BLaER1 treated with 17β-estradiol and CSF1 and Interleukin-3, amounts not matched to agents 10 nM and 100 nM (cell line): ENCODE data around the gene CUL3.
"Not testable (repeated sequence)": the region's sequence is repeated elsewhere in the genome, so short reads cannot be mapped to it uniquely, and the experiment has no call there.

Experiments used
- H3K27ac ChIP-seq, 11 experiments: shearing (Covaris generic); formaldehyde crosslinking; 2 replicates each; pipeline ENCODE4 v1.8.1; 2022
- H3K27me3 ChIP-seq, 11 experiments: shearing (Covaris generic); formaldehyde crosslinking; 2 replicates each; pipeline ENCODE4 v1.8.1; 2022
- H3K36me3 ChIP-seq, 11 experiments: shearing (Covaris generic); formaldehyde crosslinking; 2 replicates each; pipeline ENCODE4 v1.8.1; 2022
- H3K4me1 ChIP-seq, 10 experiments: shearing (Covaris generic); formaldehyde crosslinking; 2 replicates each; pipeline ENCODE4 v1.8.1; 2022
- H3K4me2 ChIP-seq, 11 experiments: shearing (Covaris generic); formaldehyde crosslinking; 2 replicates each; pipeline ENCODE4 v1.8.1; 2022
- H3K4me3 ChIP-seq, 10 experiments: shearing (Covaris generic); formaldehyde crosslinking; 2 replicates each; pipeline ENCODE4 v1.8.1; 2022
- H3K9ac ChIP-seq, 11 experiments: shearing (Covaris generic); formaldehyde crosslinking; 2 replicates each; pipeline ENCODE4 v1.8.1; 2022
- H3K9me3 ChIP-seq, 11 experiments: shearing (Covaris generic); formaldehyde crosslinking; replicated peaks in 1 of 11; 2 replicates each; pipeline ENCODE4 v1.8.1; 2022
- H4K20me1 ChIP-seq, 11 experiments: shearing (Covaris generic); formaldehyde crosslinking; 2 replicates each; pipeline ENCODE4 v1.8.1; 2022
- Cebpa-rat ChIP-seq, 11 experiments: shearing (Covaris generic); IDR thresholded peaks; 2 replicates each; pipeline ENCODE4 v1.8.1; 2022

The CUL3 gene

GRCh38 chr2:224601923-224602322 is 16.8 kb upstream of the CUL3 start:
- Histone ChIP-seq H3K4me2 (no peak overlapping the region), H4K20me1 (no peaks in the 10 kb centered on the region), H3K9ac (no peak overlapping the region), H3K36me3 (peaks cover 0 to 4% (median 0%) of the 10 kb centered on the region in 11 experiments; a peak in 1 of 22 replicates), H3K27me3 (peaks cover 0 to 4% (median 0%) of the 10 kb centered on the region in 11 experiments; a peak in 1 of 22 replicates), H3K4me1 (peaks cover 0 to 6% (median 2%) of the 10 kb centered on the region in 10 experiments; a peak in 2 of 20 replicates), H3K27ac (no peak overlapping the region), H3K9me3 (peaks cover 10 to 20% (median 16%) of the 10 kb centered on the region in 11 experiments), H3K4me3 (no peak overlapping the region)
- no peak for TF ChIP-seq Cebpa-rat (IDR thresholded peaks at IDR 0.05)

GRCh38 chr2:224598678-224599077 is 13.5 kb upstream of the CUL3 start:
- no peaks in the 10 kb centered on the region for H4K20me1 ChIP-seq

GRCh38 chr2:224596289-224596688 is 11.1 kb upstream of the CUL3 start:
- no peak overlapping the region for H3K4me2 ChIP-seq
- no peaks in the 10 kb centered on the region for H3K36me3 ChIP-seq
- H3K27ac ChIP-seq = no peak overlapping the region
- no peak overlapping the region for H3K4me3 ChIP-seq
- H3K9ac ChIP-seq = no peak overlapping the region
- no peak for TF ChIP-seq Cebpa-rat (IDR thresholded peaks at IDR 0.05)
- H3K9me3 ChIP-seq = no peaks in the 10 kb centered on the region
- peaks cover 0 to 4% (median 2%) of the 10 kb centered on the region in 10 experiments; a peak in 12 of 20 replicates for H3K4me1 ChIP-seq
- no peaks in the 10 kb centered on the region for H3K27me3 ChIP-seq
- no peaks in the 10 kb centered on the region for H4K20me1 ChIP-seq

More at GRCh38 chr2:224598678-224599077, 13.5 kb upstream of the CUL3 start:
- TF ChIP-seq Cebpa-rat (IDR thresholded peaks at IDR 0.05) = no peak
- Histone ChIP-seq H3K27me3 (peaks cover 0 to 4% (median 0%) of the 10 kb centered on the region in 11 experiments; a peak in 1 of 22 replicates), H3K9me3 (peaks cover 4 to 10% (median 8%) of the 10 kb centered on the region in 11 experiments), H3K27ac (no peak overlapping the region), H3K9ac (no peak overlapping the region), H3K36me3 (peaks cover 0 to under 1% (median 0%) of the 10 kb centered on the region in 11 experiments; a peak in 1 of 22 replicates), H3K4me3 (no peak overlapping the region), H3K4me2 (no peak overlapping the region), H3K4me1 (peaks cover 0 to 6% (median 2%) of the 10 kb centered on the region in 10 experiments; a peak in 2 of 20 replicates)

GRCh38 chr2:224595518-224595917 is 10.4 kb upstream of the CUL3 start:
- H3K4me2 ChIP-seq = no peak overlapping the region
- TF ChIP-seq Cebpa-rat (IDR thresholded peaks at IDR 0.05) = no peak
- no peak overlapping the region for H3K9ac ChIP-seq
- H3K4me3 ChIP-seq = no peak overlapping the region
- no peak overlapping the region for H3K27ac ChIP-seq
- no peaks in the 10 kb centered on the region for H4K20me1 ChIP-seq
- peaks cover 0 to 10% (median 8%) of the 10 kb centered on the region in 10 experiments; a peak in 12 of 20 replicates for H3K4me1 ChIP-seq
- no peaks in the 10 kb centered on the region for H3K9me3 ChIP-seq
- no peaks in the 10 kb centered on the region for H3K36me3 ChIP-seq
- H3K27me3 ChIP-seq = no peaks in the 10 kb centered on the region

GRCh38 chr2:224594840-224595239 is 9.7 kb upstream of the CUL3 start:
- H3K4me3 ChIP-seq = no peak overlapping the region
- H3K27me3 ChIP-seq = no peaks in the 10 kb centered on the region
- no peak overlapping the region for H3K27ac ChIP-seq
- no peaks in the 10 kb centered on the region for H3K9me3 ChIP-seq
- no peaks in the 10 kb centered on the region for H4K20me1 ChIP-seq
- H3K36me3 ChIP-seq = no peaks in the 10 kb centered on the region
- no peak overlapping the region for H3K9ac ChIP-seq
- no peak overlapping the region for H3K4me2 ChIP-seq
- peaks cover 0 to 10% (median 8%) of the 10 kb centered on the region in 10 experiments; a peak in 12 of 20 replicates for H3K4me1 ChIP-seq
- TF ChIP-seq Cebpa-rat (IDR thresholded peaks at IDR 0.05) = no peak

GRCh38 chr2:224591220-224591619 is 6.1 kb upstream of the CUL3 start:
- no peak for TF ChIP-seq Cebpa-rat (IDR thresholded peaks at IDR 0.05)
- Histone ChIP-seq H3K27ac (peak overlapping the region in 4 of 11 experiments; percentile 12 to 38 (median 26); a peak in 1 of 22 replicates), H3K27me3 (no peaks in the 10 kb centered on the region), H3K4me3 (no peak overlapping the region), H3K4me1 (peaks cover 11 to 22% (median 18%) of the 10 kb centered on the region in 10 experiments), H3K4me2 (peak overlapping the region in 8 of 11 experiments; percentile 8 to 56 (median 40); a peak in 14 of 22 replicates), H3K36me3 (no peaks in the 10 kb centered on the region), H4K20me1 (no peaks in the 10 kb centered on the region), H3K9ac (no peak overlapping the region), H3K9me3 (no peaks in the 10 kb centered on the region)

GRCh38 chr2:224586127-224586695 is 1.0 kb upstream of the CUL3 start:
- peak overlapping the region; percentile 60 to 99 (median 68) for H3K4me3 ChIP-seq
- peaks cover 29 to 39% (median 35%) of the 10 kb centered on the region in 11 experiments for H4K20me1 ChIP-seq
- H3K27me3 ChIP-seq = no peaks in the 10 kb centered on the region
- H3K27ac ChIP-seq = peak overlapping the region in 10 of 11 experiments; percentile 39 to 90 (median 80); a peak in 21 of 22 replicates
- peak overlapping the region; percentile 67 to 88 (median 81) for H3K9ac ChIP-seq
- no peak for TF ChIP-seq Cebpa-rat (IDR thresholded peaks at IDR 0.05)
- peaks cover 9 to 24% (median 20%) of the 10 kb centered on the region in 11 experiments; a peak in 20 of 22 replicates for H3K36me3 ChIP-seq
- peaks cover 22 to 38% (median 35%) of the 10 kb centered on the region in 10 experiments for H3K4me1 ChIP-seq
- peaks cover 0 to 11% (median 6%) of the 10 kb centered on the region in 11 experiments; a peak in 9 of 22 replicates for H3K9me3 ChIP-seq
- peak overlapping the region; percentile 75 to 95 (median 89) for H3K4me2 ChIP-seq

- Histone ChIP-seq H3K9ac (peak overlapping the region; percentile 99 to 100 (median 100)), H3K27me3 (no peaks in the 10 kb centered on the region), H3K36me3 (peaks cover 9 to 35% (median 31%) of the 10 kb centered on the region in 11 experiments; a peak in 20 of 22 replicates), H3K4me2 (peak overlapping the region; percentile 66 to 96 (median 85); a peak in 20 of 22 replicates), H3K4me1 (peaks cover 30 to 46% (median 42%) of the 10 kb centered on the region in 10 experiments), H3K27ac (peak overlapping the region; percentile 99 to 100 (median 100)), H3K9me3 (peaks cover 0 to 14% (median 6%) of the 10 kb centered on the region in 11 experiments; a peak in 9 of 22 replicates), H4K20me1 (peaks cover 43 to 53% (median 49%) of the 10 kb centered on the region in 11 experiments), H3K4me3 (peak overlapping the region; percentile 87 to 100 (median 99))
- TF ChIP-seq Cebpa-rat (IDR thresholded peaks at IDR 0.05) = no peak
Measured at GRCh38 chr2:224584785-224585210, 365 bp downstream of the CUL3 start.

GRCh38 chr2:224584111-224584784 is 915 bp downstream of the CUL3 start:
- Histone ChIP-seq H3K9ac (peak overlapping the region; percentile 99 to 100 (median 100)), H3K4me1 (peaks cover 36 to 52% (median 47%) of the 10 kb centered on the region in 10 experiments), H3K27ac (peak overlapping the region; percentile 99 to 100 (median 100)), H3K36me3 (peaks cover 9 to 41% (median 31%) of the 10 kb centered on the region in 11 experiments; a peak in 20 of 22 replicates), H3K4me2 (peak overlapping the region; percentile 66 to 96 (median 85)), H3K4me3 (peak overlapping the region; percentile 87 to 100 (median 99)), H3K9me3 (peaks cover 0 to 14% (median 6%) of the 10 kb centered on the region in 11 experiments; a peak in 9 of 22 replicates), H3K27me3 (no peaks in the 10 kb centered on the region), H4K20me1 (peaks cover 48 to 58% (median 54%) of the 10 kb centered on the region in 11 experiments)
- TF ChIP-seq Cebpa-rat (IDR thresholded peaks at IDR 0.05) = no peak

- Histone ChIP-seq H3K9ac (peak overlapping the region; percentile 99 to 100 (median 100)), H4K20me1 (peaks cover 61 to 70% (median 67%) of the 10 kb centered on the region in 11 experiments), H3K36me3 (peaks cover 9 to 44% (median 32%) of the 10 kb centered on the region in 11 experiments; a peak in 20 of 22 replicates), H3K4me1 (peaks cover 37 to 62% (median 49%) of the 10 kb centered on the region in 10 experiments), H3K27ac (peak overlapping the region in 3 of 11 experiments; percentile 99 to 100 (median 100); a peak in 2 of 22 replicates), H3K4me2 (peak overlapping the region; percentile 66 to 96 (median 85)), H3K4me3 (peak overlapping the region; percentile 87 to 100 (median 99)), H3K9me3 (peaks cover 0 to 14% (median 6%) of the 10 kb centered on the region in 11 experiments; a peak in 9 of 22 replicates)
- H3K27me3 ChIP-seq = not testable (repeated sequence)
Measured at GRCh38 chr2:224583033-224583432, 2.1 kb downstream of the CUL3 start.
